OCI-M2 (cell line): ENCODE data around the gene SCFD2.

Experiments
- DNase-seq: peaks from one replicate; lab custom pipeline; 2025; ENCODE audit not compliant: unreplicated experiment; lab: John Stamatoyannopoulos, UW

SCFD2 gene

GRCh38 chr4:52889778-52890520 lies 475.9 kb downstream of the SCFD2 start:
- no peak for DNase-seq

GRCh38 chr4:52889354-52889753 lies 476.5 kb downstream of the SCFD2 start:
- no peak for DNase-seq

- DNase-seq, result no peak
Observed at GRCh38 chr4:52884994-52885393, 480.9 kb downstream of the SCFD2 start.

- DNase-seq, result no peak
Observed at GRCh38 chr4:52883707-52884669, 481.9 kb downstream of the SCFD2 start.

- DNase-seq, result no peak
Observed at GRCh38 chr4:52883183-52883621, 482.7 kb downstream of the SCFD2 start.

- DNase-seq, result no peak
Observed at GRCh38 chr4:52880994-52881393, 484.9 kb downstream of the SCFD2 start.

GRCh38 chr4:52879471-52879870 lies 486.4 kb downstream of the SCFD2 start:
- no peak for DNase-seq

- no peak for DNase-seq
Observed at GRCh38 chr4:52877694-52878093, 488.2 kb downstream of the SCFD2 start.

GRCh38 chr4:52877036-52877435 lies 488.8 kb downstream of the SCFD2 start:
- no peak for DNase-seq

GRCh38 chr4:52876069-52876468 lies 489.8 kb downstream of the SCFD2 start:
- DNase-seq, result no peak

GRCh38 chr4:52874948-52875347 lies 490.9 kb downstream of the SCFD2 start:
- DNase-seq, result no peak

GRCh38 chr4:52873861-52874343 lies 492.0 kb downstream of the SCFD2 start:
- DNase-seq, result no peak

GRCh38 chr4:52873191-52873590 lies 492.7 kb downstream of the SCFD2 start:
- DNase-seq, result no peak

- no peak for DNase-seq
Observed at GRCh38 chr4:52870225-52870624, 495.6 kb downstream of the SCFD2 start.

- DNase-seq, result no peak
Observed at GRCh38 chr4:52869656-52870055, 496.2 kb downstream of the SCFD2 start.

GRCh38 chr4:52869196-52869595 lies 496.7 kb downstream of the SCFD2 start:
- DNase-seq, result no peak

- DNase-seq, result no peak
Observed at GRCh38 chr4:52868133-52868532, 497.7 kb downstream of the SCFD2 start.

GRCh38 chr4:52867163-52867562 lies 498.7 kb downstream of the SCFD2 start:
- no peak for DNase-seq

- DNase-seq, result no peak
Observed at GRCh38 chr4:52866734-52867133, 499.1 kb downstream of the SCFD2 start.

GRCh38 chr4:52865300-52865699 lies 500.6 kb downstream of the SCFD2 start:
- no peak for DNase-seq

- no peak for DNase-seq
Observed at GRCh38 chr4:52864793-52865192, 501.1 kb downstream of the SCFD2 start.

GRCh38 chr4:52863324-52863723 lies 502.5 kb downstream of the SCFD2 start:
- no peak for DNase-seq
